ENCODE results near the gene NFAT5.

Gene NFAT5

DNA sequence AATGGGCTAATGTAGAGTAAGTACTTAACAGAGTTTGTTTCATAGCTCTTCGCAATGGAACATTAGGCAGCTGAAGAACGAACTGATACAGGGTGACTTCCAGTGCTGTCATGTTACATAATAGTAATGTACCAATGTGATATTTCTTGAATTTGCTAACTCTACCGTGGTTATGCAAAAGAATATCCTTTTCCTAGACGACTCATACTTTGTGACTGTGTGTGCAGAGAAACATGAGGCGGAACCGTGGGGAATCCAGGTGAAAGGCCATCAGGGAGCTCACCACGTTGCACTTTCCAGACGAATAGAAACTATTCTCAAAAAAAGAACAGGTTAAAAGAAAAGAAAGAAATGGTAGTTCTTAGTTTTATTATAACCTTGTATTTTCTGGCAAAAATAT, 175.8 kb downstream of the NFAT5 start:
- no peak for DNase-seq (ENCODE audit: low read depth)

DNA sequence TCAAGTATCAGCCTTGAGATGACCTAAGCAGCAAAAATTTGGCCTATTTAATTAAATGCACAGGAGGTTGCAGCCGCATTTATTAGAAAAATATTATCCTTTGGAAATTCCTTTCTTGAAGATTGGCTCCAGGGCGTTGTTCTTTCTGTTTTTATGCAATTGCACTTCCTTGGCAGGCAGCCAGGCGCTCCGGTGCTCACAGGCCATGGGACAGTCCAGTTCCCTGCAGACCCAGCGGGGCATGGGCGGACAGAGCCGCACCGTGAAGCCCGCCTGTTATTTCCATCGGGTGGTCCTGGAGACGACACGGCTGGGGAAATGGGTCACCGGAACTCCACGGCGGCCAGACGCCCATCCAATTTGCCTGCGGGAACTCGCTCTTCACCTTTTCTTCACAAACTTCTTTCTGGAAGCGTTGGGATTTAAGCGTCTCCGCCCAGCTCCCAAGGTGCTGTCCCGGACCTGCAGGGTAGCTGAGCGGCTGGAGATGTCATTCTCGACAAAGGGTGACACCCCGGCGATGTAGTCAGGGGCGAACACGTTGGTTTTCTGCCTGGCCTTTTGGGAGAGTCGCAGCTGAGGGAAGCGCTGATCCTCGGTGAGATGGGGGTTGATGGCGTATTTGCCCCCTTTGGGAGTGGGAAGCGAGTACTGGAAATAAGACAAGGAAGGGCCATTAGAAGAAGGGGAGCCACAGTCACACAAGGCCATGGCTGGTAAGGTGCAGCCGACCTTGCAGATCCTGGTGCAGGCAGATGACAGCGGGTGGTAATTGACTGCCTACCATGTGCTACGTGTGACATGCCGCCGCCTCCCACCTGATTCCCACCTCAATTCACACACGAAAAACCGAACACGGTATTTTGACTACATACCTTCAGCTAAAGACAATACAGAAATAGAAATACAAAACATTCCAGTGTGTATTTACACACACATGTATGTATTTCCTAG, 176.5 kb downstream of the NFAT5 start:
- DNase-seq (ENCODE audit: low read depth), result no peak

DNA sequence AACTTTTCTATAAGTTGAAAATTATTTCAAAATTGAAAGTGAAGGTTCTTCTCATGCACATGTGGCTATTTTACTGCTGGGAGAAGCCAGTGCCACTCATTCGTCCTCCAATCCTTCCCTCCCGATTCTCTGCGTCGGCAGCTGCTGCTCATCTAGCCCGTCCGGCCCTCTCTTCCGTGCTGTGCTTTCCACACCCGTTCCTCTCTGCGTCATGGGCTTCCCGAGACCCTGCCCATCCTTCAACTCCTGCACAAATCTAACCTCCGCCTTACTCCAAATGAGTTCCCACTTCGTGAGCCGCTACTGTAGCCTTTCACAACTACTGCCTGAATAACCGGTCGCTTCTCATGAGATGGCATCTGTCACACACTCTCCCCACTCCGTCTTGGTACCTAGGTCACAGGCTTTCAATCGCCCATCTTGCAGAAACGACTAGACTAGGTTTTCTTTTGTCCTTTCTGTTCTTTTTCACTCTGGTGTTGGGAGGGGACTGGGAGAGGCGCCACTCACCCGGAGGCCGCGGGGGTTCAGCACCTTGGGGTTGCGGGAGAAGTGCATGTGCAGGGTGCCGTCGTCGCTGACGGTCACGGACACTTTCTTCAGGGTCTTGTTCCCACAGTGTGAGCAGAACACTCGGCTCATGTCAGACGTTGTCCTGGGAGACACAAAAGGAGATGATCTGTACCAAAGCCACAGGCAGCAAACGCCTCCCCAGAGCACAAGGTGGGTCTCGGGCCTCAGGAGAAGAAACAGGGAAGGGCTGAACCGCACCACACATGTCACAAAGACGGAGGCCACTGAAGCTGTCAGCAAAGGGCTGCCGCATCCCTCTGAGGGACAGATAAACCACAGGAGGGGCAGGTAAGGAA, 178.8 kb downstream of the NFAT5 start:
- no peak for DNase-seq (ENCODE audit: low read depth)

DNA sequence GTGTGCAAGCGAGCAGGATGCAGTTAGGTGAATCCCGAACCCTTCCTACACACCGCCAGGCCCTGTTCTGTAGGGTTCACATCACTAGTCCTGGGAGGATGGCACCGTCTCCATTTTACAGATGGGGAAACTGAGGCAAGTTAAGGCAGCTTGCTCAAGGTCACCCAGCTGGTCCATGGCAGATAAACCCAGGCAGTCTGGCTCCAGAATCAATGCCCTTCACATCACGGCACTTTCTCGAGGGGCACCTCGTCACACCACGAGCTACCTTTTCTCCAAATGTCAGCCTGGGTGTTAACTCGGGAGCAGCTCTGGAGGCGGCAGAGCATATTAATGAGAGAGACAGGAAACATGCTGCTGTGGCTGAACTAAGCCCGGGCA, 179.5 kb downstream of the NFAT5 start:
- DNase-seq (ENCODE audit: low read depth), result no peak

DNA sequence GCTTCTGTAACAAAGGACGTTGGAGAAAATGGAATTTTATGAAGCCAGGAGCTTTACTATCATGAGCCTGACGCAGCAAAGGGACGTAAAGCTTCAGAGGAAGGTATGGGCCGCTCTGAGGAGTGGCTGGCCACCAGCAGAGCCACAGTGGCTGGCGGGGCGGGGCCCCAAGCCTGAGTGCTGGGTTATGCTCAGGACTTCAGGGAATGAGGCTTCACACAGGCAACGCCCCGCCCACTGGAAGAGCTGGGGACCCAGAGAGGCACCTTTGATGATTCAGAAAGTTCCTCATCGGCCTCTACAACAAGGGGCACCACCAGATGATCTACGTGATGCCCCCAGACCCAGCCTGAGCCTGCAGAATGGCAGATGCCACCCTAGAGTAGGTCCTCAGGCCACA, 180.2 kb downstream of the NFAT5 start:
- no peak for DNase-seq (ENCODE audit: low read depth)

DNA sequence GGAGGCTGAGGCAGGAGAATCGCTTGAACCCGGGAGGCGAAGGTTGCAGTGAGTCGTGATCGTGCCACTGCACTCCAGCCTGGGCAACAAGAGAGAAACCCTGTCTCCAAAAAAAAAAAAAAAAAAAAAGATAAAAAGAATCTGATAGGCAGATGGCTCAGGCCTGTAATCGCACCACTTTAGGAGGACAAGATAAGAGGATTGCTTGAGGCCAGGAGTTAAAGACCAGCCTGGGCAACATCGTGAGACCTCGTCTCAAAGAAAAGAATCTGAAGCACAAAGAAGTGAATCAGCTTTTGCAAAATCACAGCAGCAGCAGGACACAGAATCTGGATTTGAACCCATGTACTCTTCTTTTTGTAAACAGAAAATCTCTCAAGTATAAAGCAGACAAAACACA, 181.3 kb downstream of the NFAT5 start:
- DNase-seq (ENCODE audit: low read depth), result no peak

DNA sequence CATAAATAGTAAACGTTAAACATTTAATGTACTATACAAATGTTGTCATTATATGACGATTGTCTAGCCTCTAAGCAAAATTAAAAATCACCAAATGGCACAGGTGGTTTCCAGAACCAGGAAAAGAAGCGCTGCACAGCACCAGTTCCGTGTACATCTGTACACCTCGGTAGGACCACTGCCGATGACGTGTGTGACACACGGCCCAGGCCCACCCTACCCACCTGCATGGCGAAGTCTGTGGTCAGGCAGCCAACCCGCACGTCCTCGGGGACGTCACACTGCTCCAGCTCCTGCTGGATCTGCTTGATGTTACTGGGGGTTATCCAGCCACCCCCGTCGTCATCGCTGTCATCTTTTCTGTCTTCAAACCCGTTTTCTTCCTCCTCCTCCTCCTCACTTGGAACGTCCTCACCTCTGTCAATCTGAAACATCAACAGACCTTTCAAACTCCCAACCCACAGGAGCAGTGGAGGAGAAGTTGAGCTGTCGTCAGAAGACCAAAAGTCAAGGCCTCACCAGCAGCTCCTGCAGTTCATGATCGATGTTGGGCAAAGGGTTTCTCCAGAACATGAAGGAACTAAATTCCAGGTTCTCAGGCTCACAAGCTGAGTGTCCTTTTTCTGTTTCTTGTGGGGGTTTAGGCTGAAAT, 183.1 kb downstream of the NFAT5 start:
- no peak for DNase-seq (ENCODE audit: low read depth)

DNA sequence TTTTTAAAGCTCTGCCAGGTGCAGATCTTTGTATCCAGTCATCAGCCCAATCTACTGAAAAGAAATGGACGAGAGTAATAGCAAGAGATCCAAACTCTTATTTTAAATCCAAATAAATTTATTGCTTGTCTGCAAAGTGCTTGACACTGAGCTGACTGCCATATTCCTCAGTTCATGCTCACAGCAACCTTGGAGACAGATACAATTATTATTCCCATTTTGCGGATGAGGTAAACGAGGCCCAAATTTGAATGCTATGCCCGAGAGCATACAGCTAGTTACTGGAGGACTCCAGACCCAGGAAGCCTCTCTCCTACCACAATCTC, 188.3 kb downstream of the NFAT5 start:
- no peak for DNase-seq (ENCODE audit: low read depth)
